GM19324 (cell line): ENCODE results near the gene VAV2.

Experiments used
- ATAC-seq: cut with Tn5 transposase; IDR thresholded peaks from one replicate; pipeline ENCODE4 v1.9.1; 2021; ENCODE audit warnings: mild to moderate bottlenecking, moderate library complexity; ENCODE audit not compliant: unreplicated experiment, low FRiP score

Gene VAV2

DNA sequence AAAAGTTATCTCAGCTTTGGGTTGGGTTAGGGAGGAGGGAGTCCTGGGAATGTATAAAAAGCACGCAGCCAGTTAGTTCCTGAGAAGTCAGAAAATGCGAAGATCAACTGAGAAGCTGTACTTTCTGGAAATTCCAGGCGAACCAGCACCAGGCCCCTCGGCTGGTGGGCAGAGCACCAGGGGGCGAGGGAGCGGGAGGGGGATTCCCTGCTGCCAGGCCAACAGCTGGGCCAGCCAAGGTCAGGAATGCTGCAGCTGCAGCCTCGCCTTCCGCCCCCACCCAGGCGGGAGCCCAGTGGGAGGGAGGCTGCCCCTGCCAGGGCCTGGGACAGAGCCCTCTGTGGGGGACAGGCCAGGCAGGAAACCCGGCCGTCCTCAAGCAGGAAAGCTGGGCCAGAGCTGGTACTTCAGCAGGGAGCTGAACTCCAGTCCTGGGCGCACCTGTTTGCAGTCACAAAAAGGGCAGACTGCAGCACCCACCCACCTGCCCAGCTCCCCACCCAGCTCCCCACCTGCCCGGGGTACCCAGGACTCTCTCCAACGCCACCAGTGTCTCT, 35.5 kb downstream of the VAV2 start:
- ATAC-seq, result no peak

DNA sequence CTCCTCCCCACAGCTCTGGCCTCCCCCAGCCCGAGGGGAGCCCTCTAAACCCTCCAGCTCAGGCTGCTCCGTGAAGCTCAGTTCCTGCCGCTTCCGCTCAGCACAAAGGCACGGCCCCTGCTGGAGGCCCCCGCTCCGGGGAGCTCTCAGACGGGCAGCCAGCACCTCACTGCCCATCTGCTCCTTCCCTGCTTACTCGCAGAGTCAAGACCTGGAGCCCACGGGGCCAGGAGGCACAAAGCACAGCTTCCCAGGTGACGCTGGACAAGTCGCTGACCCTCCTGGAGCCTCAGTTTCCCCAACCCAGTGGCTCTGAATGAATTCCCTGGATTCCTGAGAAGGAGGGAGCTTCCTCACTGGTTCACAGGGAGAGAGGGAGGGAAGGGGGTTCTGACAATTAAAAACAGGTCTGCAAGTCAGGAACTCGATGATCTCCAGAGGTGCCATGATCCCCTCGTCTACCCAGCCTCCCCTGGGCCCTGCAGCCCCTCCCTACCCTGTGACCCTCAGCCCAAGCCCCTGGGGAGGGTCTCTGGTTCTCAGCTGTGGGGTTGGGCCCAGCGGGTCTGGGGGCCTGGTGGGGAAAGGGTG, 36.2 kb downstream of the VAV2 start:
- ATAC-seq, result no peak

- ATAC-seq, result peak; percentile 29
These were observed 37.1 kb downstream of the VAV2 start for GRCh38 chr9:133954862-133955529.

DNA sequence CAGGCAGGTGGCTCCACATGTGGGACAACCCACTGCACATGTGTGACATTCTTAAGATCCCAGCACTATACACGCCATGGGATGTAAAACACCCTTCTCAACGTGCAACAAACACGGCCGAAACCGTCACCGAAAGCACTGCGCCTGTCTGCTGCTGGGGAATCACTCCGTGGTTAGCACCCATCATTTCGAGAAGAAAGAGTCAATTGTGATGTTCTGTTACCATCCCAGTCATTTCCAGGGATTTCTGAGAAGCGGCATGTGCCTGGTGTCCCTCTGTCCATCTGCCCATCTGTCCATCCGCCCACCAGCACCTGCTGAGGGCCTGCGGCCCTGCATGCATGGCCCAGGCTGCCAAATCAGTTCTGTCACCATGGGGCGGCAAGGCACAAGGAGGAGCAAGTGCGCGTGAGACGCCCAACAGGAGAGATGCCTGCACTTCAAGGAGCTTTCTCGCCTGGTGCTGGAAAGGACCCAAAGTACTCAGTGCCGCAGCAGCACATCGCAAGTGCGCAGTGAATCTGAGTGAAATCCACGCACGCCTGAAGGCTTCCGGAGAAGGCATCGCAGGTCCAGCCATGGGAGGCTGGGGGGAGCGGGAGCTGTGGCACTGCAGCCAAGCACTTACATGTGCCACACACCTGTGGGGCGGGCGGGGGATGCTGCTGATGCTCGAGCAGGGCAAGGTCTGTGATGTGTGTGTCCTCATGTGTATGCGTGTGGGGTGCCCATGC, 38.0 kb downstream of the VAV2 start:
- peak; percentile 11 for ATAC-seq

- no peak for ATAC-seq
These were observed 38.5 kb downstream of the VAV2 start for GRCh38 chr9:133953621-133953975.

- ATAC-seq, result no peak
These were observed 39.2 kb downstream of the VAV2 start for GRCh38 chr9:133952598-133953550.

- ATAC-seq, result no peak
These were observed 40.9 kb downstream of the VAV2 start for GRCh38 chr9:133951265-133951664.

- ATAC-seq, result no peak
These were observed 41.5 kb downstream of the VAV2 start for GRCh38 chr9:133950629-133951111.

- ATAC-seq, result no peak
These were observed 41.9 kb downstream of the VAV2 start for GRCh38 chr9:133950192-133950591.

- ATAC-seq, result no peak
These were observed 42.5 kb downstream of the VAV2 start for GRCh38 chr9:133949486-133950061.

GRCh38 chr9:133948561-133949485, 43.3 kb downstream of the VAV2 start:
- ATAC-seq, result no peak

- ATAC-seq, result no peak
These were observed 44.0 kb downstream of the VAV2 start for GRCh38 chr9:133948131-133948530.

- no peak for ATAC-seq
These were observed 45.2 kb downstream of the VAV2 start for GRCh38 chr9:133946840-133947486.

GRCh38 chr9:133945977-133946753, 46.0 kb downstream of the VAV2 start:
- ATAC-seq, result no peak

- ATAC-seq, result no peak
These were observed 46.7 kb downstream of the VAV2 start for GRCh38 chr9:133945314-133945975.

GRCh38 chr9:133944746-133945135, 47.4 kb downstream of the VAV2 start:
- no peak for ATAC-seq
